K562 treated with DMSO at 1 percent for 12 hours (cell line): ENCODE data around the gene RSPH3. TPM values are rescaled to one million over a fixed set of nuclear protein-coding genes. Genes with fewer than 3 reads are reported as not detected.

ENCODE experiments used
- total RNA-seq: library from RNA; unstranded; fragments of 300-600 nt; gene quantifications from 2 replicates; pipeline ENCODE4 v1.2.3, GENCODE V29; 2022; ENCODE audit not compliant: insufficient read depth

The RSPH3 gene
- total RNA-seq, result 3.2 and 7.2 TPM in 2 replicates

GRCh38 chr6:158999666-159000403, at the start of gene RSPH3:
Gene RSPH3, minus strand, starts transcription at chr6:159000202. Its CDS starts 652 bp downstream, at chr6:158999550.

GRCh38 chr6:159044899-159045727, 45.1 kb upstream of the RSPH3 start, which contains the start of gene TAGAP:
Gene TAGAP, minus strand, starts transcription at chr6:159044991. Its CDS starts 845 bp downstream, at chr6:159044146.

Other genes starting within 250 kb of the RSPH3 start
- 104 and 172 TPM in 2 replicates for gene EZR, start 180.8 kb downstream of the RSPH3 start, total RNA-seq
- not detected in 2 replicates for gene TAGAP, start 44.8 kb upstream of the RSPH3 start, total RNA-seq
- not detected in 2 replicates for gene FNDC1, start 169.2 kb upstream of the RSPH3 start, total RNA-seq